H1 (cell line): ENCODE measurements around the gene GSTM3. TPM values are rescaled to one million over a fixed set of nuclear protein-coding genes. Genes with fewer than 3 reads are reported as not detected.

Experiments used
- CHD7 ChIP-seq: fragments of 300-600 bp; sonication (generic); IDR thresholded peaks from 2 replicates; pipeline ENCODE4 v1.7.1; 2012; ENCODE audit warnings: low read length, moderate library complexity, mild to moderate bottlenecking, inconsistent platforms; ENCODE audit not compliant: insufficient replicate concordance
- CREB1 ChIP-seq: IDR thresholded peaks from 2 replicates; pipeline ENCODE4 v1.6.1; 2012; ENCODE audit warnings: inconsistent platforms
- PHF8 ChIP-seq: fragments of 200-600 bp; sonication (generic); conservative IDR thresholded peaks from 2 replicates; pipeline ENCODE4 v1.7.1; 2012; ENCODE audit warnings: low read depth, mild to moderate bottlenecking, inconsistent platforms, low read length, moderate library complexity
- SIN3A ChIP-seq, 2 experiments: IDR thresholded peaks in 1 of 2; conservative IDR thresholded peaks in 1 of 2; 2 replicates each; pipeline ENCODE4 v1.6.1; 2011 to 2012; ENCODE audit warnings: low read length in 2 of 2, improper control_type of control experiment in 1 of 2, low read depth in 1 of 2, mild to moderate bottlenecking in 1 of 2
- SUZ12 ChIP-seq: fragments of 200-600 bp; sonication (generic); IDR thresholded peaks from 2 replicates; pipeline ENCODE4 v1.6.1; 2012; ENCODE audit warnings: mild to moderate bottlenecking, inconsistent platforms, low read length, moderate library complexity, mixed read lengths
- TEAD4 ChIP-seq: IDR thresholded peaks from 2 replicates; pipeline ENCODE4 v1.6.1; 2012; ENCODE audit warnings: low read depth, low read length, inconsistent platforms, mixed read lengths
- polyA plus RNA-seq, 7 experiments: library from polyadenylated mRNA; depleted of rRNA in 3 of 7; stranded (reverse) in 5 of 7; unstranded in 2 of 7; fragments of >200 nt in 5 of 7; fragments of 200-250 nt in 2 of 7; gene quantifications; 1 replicate in 5 of 7; 2 replicates in 1 of 7; 4 replicates in 1 of 7; pipeline versions ENCODE4 v1.2.1 to v1.2.3, GENCODE V29; 2011 to 2013; ENCODE audit warnings: missing spikeins in 2 of 7, mixed read lengths in 2 of 7
- total RNA-seq: library from RNA; stranded (reverse); fragmentation: NEBNext Ultra II Directional; extraction: Animal tissue kit (Norgen Biotek cat#: 25700); gene quantifications from 2 replicates; pipeline ENCODE4 v1.2.1, GENCODE V29; 2021

The GSTM3 gene
- total and polyA plus RNA-seq, 2 of the 8 experiments (the other 6 are each of a cell fraction or from before 2014, with no cell fraction given), result 2.2 to 5.1 TPM

- TF ChIP-seq CHD7 (no peak), PHF8 (no peak), SUZ12 (no peak), SIN3A (conservative IDR thresholded peaks at IDR 0.05 in 1 of 2, IDR thresholded peaks at IDR 0.05 in 1 of 2; ENCODE audit: low read depth in 1 of 2, low read length in 2 of 2) (no peak), TEAD4 (no peak), CREB1 (no peak)
Observed at GRCh38 chr1:109750241-109750882, 9.5 kb upstream of the GSTM3 start (continued).
